Ishikawa (cell line): ENCODE results near the gene MRPL36.

Experiments used
- CEBPB ChIP-seq: IDR thresholded peaks from 2 replicates; pipeline ENCODE4 v1.6.1; 2012
- CREB1 ChIP-seq: IDR thresholded peaks from 2 replicates; pipeline ENCODE4 v1.6.1; 2012; ENCODE audit warnings: low read depth
- EGR1 ChIP-seq: IDR thresholded peaks from 2 replicates; pipeline ENCODE4 v1.6.1; 2012
- EP300 ChIP-seq: IDR thresholded peaks from 2 replicates; pipeline ENCODE4 v1.6.1; 2012; ENCODE audit warnings: borderline replicate concordance
- FOXM1 ChIP-seq: IDR thresholded peaks from 2 replicates; pipeline ENCODE4 v1.6.1; 2012; ENCODE audit warnings: low read depth, borderline replicate concordance
- MAX ChIP-seq: IDR thresholded peaks from 2 replicates; pipeline ENCODE4 v1.6.1; 2012
- NFIC ChIP-seq: IDR thresholded peaks from 2 replicates; pipeline ENCODE4 v1.6.1; 2012
- RAD21 ChIP-seq: IDR thresholded peaks from 2 replicates; pipeline ENCODE4 v1.6.1; 2012; ENCODE audit warnings: low read depth
- REST ChIP-seq: IDR thresholded peaks from 2 replicates; pipeline ENCODE4 v1.6.1; 2012; ENCODE audit warnings: low read depth, mild to moderate bottlenecking
- TAF1 ChIP-seq: IDR thresholded peaks from 2 replicates; pipeline ENCODE4 v1.6.1; 2012; ENCODE audit warnings: low read depth, mild to moderate bottlenecking
- TCF12 ChIP-seq: IDR thresholded peaks from 2 replicates; pipeline ENCODE4 v1.6.1; 2012; ENCODE audit warnings: low read depth
- TEAD4 ChIP-seq: IDR thresholded peaks from 2 replicates; pipeline ENCODE4 v1.6.1; 2012
- USF1 ChIP-seq: IDR thresholded peaks from 2 replicates; pipeline ENCODE4 v1.6.1; 2012
- YY1 ChIP-seq: IDR thresholded peaks from 2 replicates; pipeline ENCODE4 v1.6.1; 2012; ENCODE audit warnings: low read depth
- ZBTB7A ChIP-seq: IDR thresholded peaks from 2 replicates; pipeline ENCODE4 v1.6.1; 2012; ENCODE audit warnings: low read depth

MRPL36 gene

GRCh38 chr5:1771149-1772065 is 28.2 kb downstream of the MRPL36 start:
- no peak for TF ChIP-seq MAX
- no peak for TF ChIP-seq TEAD4
- no peak for TF ChIP-seq YY1
- TF ChIP-seq FOXM1: no peak
- no peak for TF ChIP-seq CEBPB
- no peak for TF ChIP-seq USF1

- TF ChIP-seq ZBTB7A (no peak), RAD21 (no peak), CEBPB (no peak), TCF12 (no peak), CREB1 (no peak), USF1 (no peak), EP300 (no peak), TAF1 (no peak), FOXM1 (no peak), EGR1 (no peak), MAX (no peak)
Observed at GRCh38 chr5:1770443-1770802, 29.2 kb downstream of the MRPL36 start.

- TF ChIP-seq USF1 (no peak), TAF1 (no peak), REST (no peak), FOXM1 (no peak), NFIC (no peak), RAD21 (no peak), TCF12 (no peak), TEAD4 (no peak), CEBPB (no peak), EGR1 (no peak), MAX (no peak), EP300 (no peak), CREB1 (no peak), ZBTB7A (no peak)
Observed at GRCh38 chr5:1769752-1770442, 29.7 kb downstream of the MRPL36 start.

GRCh38 chr5:1769017-1769640 is 30.5 kb downstream of the MRPL36 start:
- TF ChIP-seq TEAD4 (no peak), EP300 (no peak), USF1 (no peak), RAD21 (no peak), YY1 (no peak), ZBTB7A (no peak), TCF12 (no peak), CREB1 (no peak), MAX (no peak)

- no peak for TF ChIP-seq ZBTB7A
- TF ChIP-seq RAD21: no peak
- TF ChIP-seq REST: no peak
- no peak for TF ChIP-seq TAF1
- TF ChIP-seq EP300: no peak
- TF ChIP-seq TCF12: no peak
- TF ChIP-seq NFIC: no peak
- TF ChIP-seq MAX: no peak
- no peak for TF ChIP-seq TEAD4
- TF ChIP-seq USF1: no peak
- TF ChIP-seq FOXM1: no peak
- no peak for TF ChIP-seq YY1
- no peak for TF ChIP-seq CEBPB
- no peak for TF ChIP-seq CREB1
- TF ChIP-seq EGR1: no peak
Observed at GRCh38 chr5:1768283-1769000, 31.2 kb downstream of the MRPL36 start.
